ENCODE results near the gene CTXN1. TPM values are rescaled to one million over a fixed set of nuclear protein-coding genes. Genes with fewer than 3 reads are reported as not detected.

Gene CTXN1
- total RNA-seq, 2 experiments from 2014 or later = 1.0 TPM; not detected in 1

GRCh38 chr19:7888826-7889217 is 37.1 kb downstream of the CTXN1 start:
- ChIA-PET POLR2A (no interaction called here), CTCF (ENCODE audit: unreplicated experiment) (no interaction called here)
- Histone ChIP-seq H3K9me3 (ENCODE audit: low read length) (no peaks in the 10 kb centered on the region), H2AFZ (ENCODE audit: low read length) (no peak overlapping the region), H3K36me3 (ENCODE audit: insufficient read depth, low read length) (no peaks in the 10 kb centered on the region), H3K27ac (ENCODE audit: low read depth, low read length, poor library complexity, severe bottlenecking) (no peak overlapping the region), H4K20me1 (ENCODE audit: insufficient read depth, low read length) (no peaks in the 10 kb centered on the region), H3K79me2 (ENCODE audit: insufficient read depth, low read depth, low read length) (no peaks in the 10 kb centered on the region), H3K4me3 (ENCODE audit: low read depth, low read length, poor library complexity, severe bottlenecking) (no peak overlapping the region), H3K4me1 (ENCODE audit: insufficient read depth, low read length, poor library complexity, severe bottlenecking) (no peaks in the 10 kb centered on the region), H3K9me2 (ENCODE audit: insufficient read depth, low read length) (no peaks in the 10 kb centered on the region), H3K4me2 (ENCODE audit: low read length) (no peak overlapping the region)
- TF ChIP-seq EZH2phosphoT487 (IDR thresholded peaks at IDR 0.05; ENCODE audit: borderline replicate concordance, low read depth, low read length) = no peak
- TF ChIP-seq CTCF (conservative IDR thresholded peaks at IDR 0.05; ENCODE audit: low read length) = no peak
- DNase-seq (ENCODE audit: low spot score) = no peak
- no TSS peak for BruUV-seq (replicated peaks)
- intact Hi-C loops (cut with micrococcal nuclease; ENCODE audit: unreplicated experiment) = no loop called here

GRCh38 chr19:7888145-7888825 is 37.6 kb downstream of the CTXN1 start, which contains the start of gene LRRC8E:
Gene LRRC8E (plus strand): TSS chr19:7888510. CDS start chr19:7895604, 7,094 bp downstream.
- H3K9me3 ChIP-seq (ENCODE audit: low read length) = no peaks in the 10 kb centered on the region
- no peaks in the 10 kb centered on the region for H3K9me2 ChIP-seq (ENCODE audit: insufficient read depth, low read length)
- no peak for TF ChIP-seq EZH2phosphoT487 (IDR thresholded peaks at IDR 0.05; ENCODE audit: borderline replicate concordance, low read depth, low read length)
- no peak for TF ChIP-seq CTCF (conservative IDR thresholded peaks at IDR 0.05; ENCODE audit: low read length)
- no peak within 1 kb of the TSS for H3K4me2 ChIP-seq (ENCODE audit: low read length)
- CTCF ChIA-PET (ENCODE audit: unreplicated experiment) = no interaction called here
- no peak within 1 kb of the TSS for H3K27ac ChIP-seq (ENCODE audit: low read depth, low read length, poor library complexity, severe bottlenecking)
- intact Hi-C loops (cut with micrococcal nuclease; ENCODE audit: unreplicated experiment) = no loop called here
- POLR2A ChIA-PET = no interaction called here
- no peak for DNase-seq (ENCODE audit: low spot score)
- no peak within 1 kb of the TSS for H2AFZ ChIP-seq (ENCODE audit: low read length)
- H3K4me3 ChIP-seq (ENCODE audit: low read depth, low read length, poor library complexity, severe bottlenecking) = no peak within 1 kb of the TSS
- BruUV-seq (replicated peaks) = no TSS peak
- H3K36me3 ChIP-seq (ENCODE audit: insufficient read depth, low read length) = no peaks in the 10 kb centered on the region
- no peaks in the 10 kb centered on the region for H4K20me1 ChIP-seq (ENCODE audit: insufficient read depth, low read length)
- H3K79me2 ChIP-seq (ENCODE audit: insufficient read depth, low read depth, low read length) = no peaks in the 10 kb centered on the region
- H3K4me1 ChIP-seq (ENCODE audit: insufficient read depth, low read length, poor library complexity, severe bottlenecking) = no peaks in the 10 kb centered on the region

GRCh38 chr19:7887408-7888144 is 38.4 kb downstream of the CTXN1 start:
- Histone ChIP-seq H3K4me2 (ENCODE audit: low read length) (no peak overlapping the region), H3K79me2 (ENCODE audit: insufficient read depth, low read depth, low read length) (no peaks in the 10 kb centered on the region), H3K9me2 (ENCODE audit: insufficient read depth, low read length) (no peaks in the 10 kb centered on the region), H4K20me1 (ENCODE audit: insufficient read depth, low read length) (no peaks in the 10 kb centered on the region), H3K4me1 (ENCODE audit: insufficient read depth, low read length, poor library complexity, severe bottlenecking) (no peaks in the 10 kb centered on the region), H3K36me3 (ENCODE audit: insufficient read depth, low read length) (no peaks in the 10 kb centered on the region), H3K4me3 (ENCODE audit: low read depth, low read length, poor library complexity, severe bottlenecking) (no peak overlapping the region), H3K27ac (ENCODE audit: low read depth, low read length, poor library complexity, severe bottlenecking) (no peak overlapping the region), H2AFZ (ENCODE audit: low read length) (no peak overlapping the region), H3K9me3 (ENCODE audit: low read length) (no peaks in the 10 kb centered on the region)
- intact Hi-C loops (cut with micrococcal nuclease; ENCODE audit: unreplicated experiment) = no loop called here
- ChIA-PET POLR2A (interaction anchor here (0.6 kb wide), 1 partner anchor 19 kb away, joined by 3 read pairs; no protein-coding TSS in a partner anchor), CTCF (ENCODE audit: unreplicated experiment) (no interaction called here)
- TF ChIP-seq CTCF (conservative IDR thresholded peaks at IDR 0.05; ENCODE audit: low read length) (no peak), EZH2phosphoT487 (IDR thresholded peaks at IDR 0.05; ENCODE audit: borderline replicate concordance, low read depth, low read length) (no peak)
- DNase-seq (ENCODE audit: low spot score) = no peak
- BruUV-seq (replicated peaks) = no TSS peak

Measured in OCI-LY7 (cell line).